ENCODE measurements around the gene DNPH1. TPM values are rescaled to one million over a fixed set of nuclear protein-coding genes. Genes with fewer than 3 reads are reported as not detected.
A peak's percentile ranks its signal among the peaks of the same experiment; 100 is the strongest.

Gene DNPH1
- total RNA-seq, 1 donor = 32.9 TPM

GRCh38 chr6:43243664-43244321 is 14.5 kb upstream of the DNPH1 start:
- H3K4me3 ChIP-seq (ENCODE audit: insufficient read depth, low read length) = no peak overlapping the region
- peak; percentile 84 for DNase-seq (ENCODE audit: insufficient read length, low spot score, missing footprints)
- H3K79me2 ChIP-seq (ENCODE audit: insufficient read depth, low read length) = no peaks in the 10 kb centered on the region
- no peak overlapping the region for H3K27ac ChIP-seq (ENCODE audit: low read depth, low read length)
- H3K4me1 ChIP-seq (ENCODE audit: insufficient read depth, low read length) = peaks cover 6% of the 10 kb centered on the region
- no peak for TF ChIP-seq CTCF (IDR thresholded peaks at IDR 0.05; ENCODE audit: extremely low read depth, low read depth, low read length)
- H4K20me1 ChIP-seq (ENCODE audit: insufficient read depth, low read length) = no peaks in the 10 kb centered on the region
- no peaks in the 10 kb centered on the region for H3K36me3 ChIP-seq (ENCODE audit: insufficient read depth, low read length)
- peaks cover 90% of the 10 kb centered on the region for H3K27me3 ChIP-seq (ENCODE audit: insufficient read depth, low read length)
- no peaks in the 10 kb centered on the region for H3K9me3 ChIP-seq (ENCODE audit: low read depth, low read length)
- no peak overlapping the region for H3K4me2 ChIP-seq (ENCODE audit: insufficient read depth, low read length)
- no peak overlapping the region for H2AFZ ChIP-seq (ENCODE audit: low read length)

GRCh38 chr6:43242908-43243663 is 13.8 kb upstream of the DNPH1 start, which contains the start of gene TTBK1:
TTBK1 (plus strand) TSS chr6:43243481; CDS start chr6:43246661, 3,180 bp downstream.
- no peaks in the 10 kb centered on the region for H3K36me3 ChIP-seq (ENCODE audit: insufficient read depth, low read length)
- H3K4me3 ChIP-seq (ENCODE audit: insufficient read depth, low read length) = no peak within 1 kb of the TSS
- no peaks in the 10 kb centered on the region for H3K79me2 ChIP-seq (ENCODE audit: insufficient read depth, low read length)
- no peak within 1 kb of the TSS for H2AFZ ChIP-seq (ENCODE audit: low read length)
- no peaks in the 10 kb centered on the region for H4K20me1 ChIP-seq (ENCODE audit: insufficient read depth, low read length)
- DNase-seq (ENCODE audit: insufficient read length, low spot score, missing footprints) = peak; percentile 77
- no peaks in the 10 kb centered on the region for H3K9me3 ChIP-seq (ENCODE audit: low read depth, low read length)
- H3K27me3 ChIP-seq (ENCODE audit: insufficient read depth, low read length) = peaks cover 87% of the 10 kb centered on the region
- TF ChIP-seq CTCF (IDR thresholded peaks at IDR 0.05; ENCODE audit: extremely low read depth, low read depth, low read length) = no peak
- peaks cover 6% of the 10 kb centered on the region for H3K4me1 ChIP-seq (ENCODE audit: insufficient read depth, low read length)
- no peak within 1 kb of the TSS for H3K27ac ChIP-seq (ENCODE audit: low read depth, low read length)
- H3K4me2 ChIP-seq (ENCODE audit: insufficient read depth, low read length) = no peak within 1 kb of the TSS

- H3K9me3 ChIP-seq (ENCODE audit: low read depth, low read length) = no peaks in the 10 kb centered on the region
- H3K27me3 ChIP-seq (ENCODE audit: insufficient read depth, low read length) = peaks cover 75% of the 10 kb centered on the region
- no peak overlapping the region for H3K4me3 ChIP-seq (ENCODE audit: insufficient read depth, low read length)
- no peaks in the 10 kb centered on the region for H3K4me1 ChIP-seq (ENCODE audit: insufficient read depth, low read length)
- no peak for DNase-seq (ENCODE audit: insufficient read length, low spot score, missing footprints)
- TF ChIP-seq CTCF (IDR thresholded peaks at IDR 0.05; ENCODE audit: extremely low read depth, low read depth, low read length) = no peak
- H3K79me2 ChIP-seq (ENCODE audit: insufficient read depth, low read length) = no peaks in the 10 kb centered on the region
- no peak overlapping the region for H3K27ac ChIP-seq (ENCODE audit: low read depth, low read length)
- no peak overlapping the region for H3K4me2 ChIP-seq (ENCODE audit: insufficient read depth, low read length)
- no peak overlapping the region for H2AFZ ChIP-seq (ENCODE audit: low read length)
- no peaks in the 10 kb centered on the region for H4K20me1 ChIP-seq (ENCODE audit: insufficient read depth, low read length)
- H3K36me3 ChIP-seq (ENCODE audit: insufficient read depth, low read length) = no peaks in the 10 kb centered on the region
Observed at GRCh38 chr6:43241446-43241845, 12.2 kb upstream of the DNPH1 start.

DNA sequence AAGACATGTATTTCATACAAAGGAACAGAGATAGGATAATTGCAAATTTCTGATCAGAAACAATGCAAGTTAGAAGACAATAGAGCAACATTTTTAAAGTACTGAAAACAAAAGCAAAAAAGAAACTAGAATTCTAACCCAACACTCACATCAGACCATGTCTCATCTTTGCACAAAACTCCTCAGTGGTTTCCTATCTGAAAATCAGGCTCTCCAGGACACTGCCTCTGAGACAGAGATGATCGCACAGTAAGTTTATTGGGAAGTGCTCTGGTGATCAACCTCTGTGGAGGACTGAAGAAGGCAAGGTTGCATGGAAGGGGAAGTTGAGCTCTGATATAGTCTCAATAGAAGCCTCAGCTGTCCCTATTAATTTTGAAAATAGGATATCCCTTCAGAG is 11.7 kb upstream of the DNPH1 start:
- Histone ChIP-seq H2AFZ (ENCODE audit: low read length) (no peak overlapping the region), H3K4me2 (ENCODE audit: insufficient read depth, low read length) (no peak overlapping the region), H3K9me3 (ENCODE audit: low read depth, low read length) (no peaks in the 10 kb centered on the region), H3K4me1 (ENCODE audit: insufficient read depth, low read length) (no peaks in the 10 kb centered on the region), H3K4me3 (ENCODE audit: insufficient read depth, low read length) (no peak overlapping the region), H3K27me3 (ENCODE audit: insufficient read depth, low read length) (peaks cover 74% of the 10 kb centered on the region), H3K79me2 (ENCODE audit: insufficient read depth, low read length) (no peaks in the 10 kb centered on the region), H3K36me3 (ENCODE audit: insufficient read depth, low read length) (no peaks in the 10 kb centered on the region), H4K20me1 (ENCODE audit: insufficient read depth, low read length) (no peaks in the 10 kb centered on the region), H3K27ac (ENCODE audit: low read depth, low read length) (no peak overlapping the region)
- peak; percentile 44 for DNase-seq (ENCODE audit: insufficient read length, low spot score, missing footprints)
- no peak for TF ChIP-seq CTCF (IDR thresholded peaks at IDR 0.05; ENCODE audit: extremely low read depth, low read depth, low read length)
